Measurements from ENCODE around the gene TULP4.

GRCh38 chr6:158388727-158389126 is 76.5 kb downstream of the TULP4 start:
- TF ChIP-seq EZH2 (IDR thresholded peaks at IDR 0.05; ENCODE audit: low read length, unreplicated experiment): no peak
- TF ChIP-seq, protein P1, sequence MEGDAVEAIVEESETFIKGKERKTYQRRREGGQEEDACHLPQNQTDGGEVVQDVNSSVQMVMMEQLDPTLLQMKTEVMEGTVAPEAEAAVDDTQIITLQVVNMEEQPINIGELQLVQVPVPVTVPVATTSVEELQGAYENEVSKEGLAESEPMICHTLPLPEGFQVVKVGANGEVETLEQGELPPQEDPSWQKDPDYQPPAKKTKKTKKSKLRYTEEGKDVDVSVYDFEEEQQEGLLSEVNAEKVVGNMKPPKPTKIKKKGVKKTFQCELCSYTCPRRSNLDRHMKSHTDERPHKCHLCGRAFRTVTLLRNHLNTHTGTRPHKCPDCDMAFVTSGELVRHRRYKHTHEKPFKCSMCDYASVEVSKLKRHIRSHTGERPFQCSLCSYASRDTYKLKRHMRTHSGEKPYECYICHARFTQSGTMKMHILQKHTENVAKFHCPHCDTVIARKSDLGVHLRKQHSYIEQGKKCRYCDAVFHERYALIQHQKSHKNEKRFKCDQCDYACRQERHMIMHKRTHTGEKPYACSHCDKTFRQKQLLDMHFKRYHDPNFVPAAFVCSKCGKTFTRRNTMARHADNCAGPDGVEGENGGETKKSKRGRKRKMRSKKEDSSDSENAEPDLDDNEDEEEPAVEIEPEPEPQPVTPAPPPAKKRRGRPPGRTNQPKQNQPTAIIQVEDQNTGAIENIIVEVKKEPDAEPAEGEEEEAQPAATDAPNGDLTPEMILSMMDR (conservative IDR thresholded peaks at IDR 0.05; ENCODE audit: low read depth, low read length): no peak

Data from PC-3 (cell line).